Mucosa of stomach (tissue), 1 donor: Measurements from ENCODE around the gene NUMA1.
A peak's percentile ranks its signal among the peaks of the same experiment; 100 is the strongest.

Experiments
- H3K27me3 ChIP-seq: one replicate; pipeline ENCODE4 v1.7.0; 2013; ENCODE audit warnings: mild to moderate bottlenecking, low read length; ENCODE audit not compliant: control insufficient read depth, insufficient read depth
- H3K36me3 ChIP-seq: one replicate; pipeline ENCODE4 v1.7.0; 2013; ENCODE audit warnings: low read length; ENCODE audit not compliant: control insufficient read depth, insufficient read depth
- H3K4me1 ChIP-seq: one replicate; pipeline ENCODE4 v1.7.0; 2013; ENCODE audit warnings: mild to moderate bottlenecking, low read length; ENCODE audit not compliant: control insufficient read depth, insufficient read depth
- H3K4me3 ChIP-seq: one replicate; pipeline ENCODE4 v1.7.0; 2013; ENCODE audit warnings: low read length
- H3K9ac ChIP-seq: one replicate; pipeline ENCODE4 v1.7.0; 2013; ENCODE audit warnings: mild to moderate bottlenecking, low read length, moderate library complexity
- H3K9me3 ChIP-seq: one replicate; pipeline ENCODE4 v1.7.0; 2013; ENCODE audit warnings: mild to moderate bottlenecking, low read length, moderate library complexity; ENCODE audit not compliant: control insufficient read depth
- donor health status: Pancreatic carcinoma.

The NUMA1 gene

GRCh38 chr11:71999362-71999761, 81.0 kb downstream of the NUMA1 start:
- Histone ChIP-seq H3K9ac (peak overlapping the region; percentile 10), H3K36me3 (peaks cover 10% of the 10 kb centered on the region), H3K27me3 (no peaks in the 10 kb centered on the region), H3K9me3 (no peaks in the 10 kb centered on the region), H3K4me1 (peaks cover 21% of the 10 kb centered on the region), H3K4me3 (no peak overlapping the region)

- Histone ChIP-seq H3K9me3 (no peaks in the 10 kb centered on the region), H3K4me3 (no peak within 1 kb of the TSS), H3K9ac (peak within 1 kb of the TSS; percentile 10), H3K27me3 (no peaks in the 10 kb centered on the region), H3K36me3 (peaks cover 5% of the 10 kb centered on the region), H3K4me1 (peaks cover 21% of the 10 kb centered on the region)
Measured at GRCh38 chr11:71998649-71999310, 81.6 kb downstream of the NUMA1 start, which contains the start of gene IL18BP. TSS of gene IL18BP (plus strand) at chr11:71998909. CDS start at chr11:71999985, 1,076 bp downstream.

DNA sequence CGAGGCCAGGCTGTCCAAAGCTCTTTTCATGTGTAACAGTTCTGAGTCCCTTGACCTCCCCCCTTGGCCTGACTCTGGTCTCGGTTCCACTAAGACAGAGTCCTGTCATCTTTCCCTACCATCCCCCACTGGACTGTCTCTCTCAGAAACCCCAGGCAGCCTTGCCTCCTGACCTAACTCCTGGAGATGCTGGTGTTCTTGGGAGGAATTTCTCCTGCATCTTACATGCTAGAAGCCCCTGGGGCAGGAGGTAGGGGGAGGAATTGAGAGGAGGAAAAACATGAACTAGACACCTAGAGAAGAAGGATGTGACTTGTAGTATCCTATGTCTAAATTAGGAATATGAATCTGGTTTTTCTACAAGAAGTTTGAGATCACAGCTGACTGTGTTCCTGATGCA, 82.3 kb downstream of the NUMA1 start:
- no peaks in the 10 kb centered on the region for H3K9me3 ChIP-seq
- H3K4me1 ChIP-seq, result peaks cover 21% of the 10 kb centered on the region
- no peaks in the 10 kb centered on the region for H3K27me3 ChIP-seq
- no peak overlapping the region for H3K4me3 ChIP-seq
- no peaks in the 10 kb centered on the region for H3K36me3 ChIP-seq
- H3K9ac ChIP-seq, result no peak overlapping the region

DNA sequence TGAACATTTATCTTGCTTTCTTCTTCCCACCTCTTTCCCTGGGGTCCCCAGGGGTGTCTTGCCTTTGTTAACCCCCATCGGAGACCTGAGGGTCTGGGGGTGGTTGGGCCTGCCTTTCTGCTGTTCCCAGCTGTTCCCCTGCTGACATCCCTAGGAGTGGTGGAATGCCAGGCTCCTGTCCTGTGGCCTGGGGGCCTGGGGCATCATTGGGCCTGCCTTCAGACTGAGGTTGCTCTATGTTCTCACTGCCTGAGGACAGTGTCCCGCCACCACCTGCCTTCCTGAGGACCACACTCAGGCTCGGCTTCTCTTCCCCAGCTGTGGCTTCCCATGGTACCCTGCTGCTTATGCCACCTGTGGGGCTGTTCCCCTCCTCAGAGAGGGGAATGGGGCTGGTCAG, 82.7 kb downstream of the NUMA1 start:
- no peaks in the 10 kb centered on the region for H3K36me3 ChIP-seq
- no peaks in the 10 kb centered on the region for H3K9me3 ChIP-seq
- no peak overlapping the region for H3K9ac ChIP-seq
- no peak overlapping the region for H3K4me3 ChIP-seq
- H3K27me3 ChIP-seq, result no peaks in the 10 kb centered on the region
- H3K4me1 ChIP-seq, result peaks cover 21% of the 10 kb centered on the region

GRCh38 chr11:71996946-71997345, 83.4 kb downstream of the NUMA1 start:
- no peaks in the 10 kb centered on the region for H3K9me3 ChIP-seq
- no peak overlapping the region for H3K9ac ChIP-seq
- no peak overlapping the region for H3K4me3 ChIP-seq
- no peaks in the 10 kb centered on the region for H3K36me3 ChIP-seq
- peaks cover 21% of the 10 kb centered on the region for H3K4me1 ChIP-seq
- H3K27me3 ChIP-seq, result no peaks in the 10 kb centered on the region

- peaks cover 21% of the 10 kb centered on the region for H3K4me1 ChIP-seq
- H3K36me3 ChIP-seq, result no peaks in the 10 kb centered on the region
- no peaks in the 10 kb centered on the region for H3K9me3 ChIP-seq
- no peak overlapping the region for H3K4me3 ChIP-seq
- H3K27me3 ChIP-seq, result no peaks in the 10 kb centered on the region
- H3K9ac ChIP-seq, result no peak overlapping the region
Measured at GRCh38 chr11:71996517-71996916, 83.8 kb downstream of the NUMA1 start.

DNA sequence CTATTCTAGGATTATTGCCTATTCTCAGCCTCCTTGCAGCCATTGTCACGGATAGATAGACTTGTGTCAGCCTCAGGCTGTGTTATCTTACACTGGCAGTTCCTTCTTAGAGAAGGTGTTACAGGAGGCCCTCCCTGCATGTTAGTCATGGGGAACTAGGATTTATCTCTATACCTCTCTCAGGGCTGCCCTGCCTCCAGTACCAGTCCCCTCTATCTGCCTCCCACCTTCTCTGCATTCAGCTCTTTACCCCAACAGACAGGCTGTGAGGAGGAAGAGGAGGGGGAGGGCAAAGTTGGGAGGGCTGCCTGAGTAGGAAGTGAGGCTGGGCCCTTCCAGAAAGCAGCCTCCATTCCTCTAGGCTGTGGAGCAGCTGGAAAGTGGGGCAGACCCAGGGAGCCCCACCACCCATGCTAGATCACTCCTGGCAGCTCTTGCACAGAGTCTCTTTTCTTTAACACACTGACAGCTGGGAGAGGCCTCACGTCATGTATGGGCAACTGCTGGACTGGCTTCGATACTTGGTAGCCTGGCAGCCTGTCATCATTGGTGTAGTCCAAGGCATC, 84.5 kb downstream of the NUMA1 start:
- Histone ChIP-seq H3K4me1 (peaks cover 21% of the 10 kb centered on the region), H3K9ac (peak overlapping the region; percentile 9), H3K36me3 (no peaks in the 10 kb centered on the region), H3K9me3 (no peaks in the 10 kb centered on the region), H3K4me3 (no peak overlapping the region), H3K27me3 (no peaks in the 10 kb centered on the region)

- no peak overlapping the region for H3K4me3 ChIP-seq
- H3K9ac ChIP-seq, result no peak overlapping the region
- H3K4me1 ChIP-seq, result peaks cover 16% of the 10 kb centered on the region
- no peaks in the 10 kb centered on the region for H3K9me3 ChIP-seq
- no peaks in the 10 kb centered on the region for H3K36me3 ChIP-seq
- H3K27me3 ChIP-seq, result no peaks in the 10 kb centered on the region
Measured at GRCh38 chr11:71994786-71995185, 85.6 kb downstream of the NUMA1 start.

GRCh38 chr11:71992136-71992730, 88.1 kb downstream of the NUMA1 start:
- no peak overlapping the region for H3K9ac ChIP-seq
- no peaks in the 10 kb centered on the region for H3K36me3 ChIP-seq
- H3K27me3 ChIP-seq, result no peaks in the 10 kb centered on the region
- H3K9me3 ChIP-seq, result no peaks in the 10 kb centered on the region
- H3K4me3 ChIP-seq, result no peak overlapping the region
- H3K4me1 ChIP-seq, result no peaks in the 10 kb centered on the region

- H3K36me3 ChIP-seq, result no peaks in the 10 kb centered on the region
- no peak overlapping the region for H3K4me3 ChIP-seq
- H3K27me3 ChIP-seq, result no peaks in the 10 kb centered on the region
- H3K9me3 ChIP-seq, result no peaks in the 10 kb centered on the region
- no peaks in the 10 kb centered on the region for H3K4me1 ChIP-seq
- no peak overlapping the region for H3K9ac ChIP-seq
Measured at GRCh38 chr11:71991494-71991893, 88.8 kb downstream of the NUMA1 start.

DNA sequence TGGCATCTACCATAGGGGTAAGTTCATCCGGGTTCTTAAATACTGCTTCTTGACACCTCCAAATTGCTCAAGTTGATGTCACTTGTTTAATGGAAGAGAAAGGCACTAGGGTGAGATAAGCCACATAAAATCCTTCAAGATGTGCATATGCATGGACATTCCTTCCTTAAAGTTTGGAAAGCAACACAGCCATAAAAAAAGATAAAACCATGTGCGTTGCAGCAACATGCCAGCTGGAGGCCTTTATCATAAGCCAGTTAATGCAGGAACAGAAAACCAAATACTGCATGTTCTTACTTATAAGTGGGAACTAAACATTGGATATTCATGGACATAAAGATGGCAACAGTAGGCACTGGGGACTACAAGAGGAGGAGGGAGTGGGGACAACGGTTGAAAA, 89.6 kb downstream of the NUMA1 start:
- Histone ChIP-seq H3K9me3 (no peaks in the 10 kb centered on the region), H3K27me3 (no peaks in the 10 kb centered on the region), H3K9ac (no peak overlapping the region), H3K36me3 (no peaks in the 10 kb centered on the region), H3K4me3 (no peak overlapping the region), H3K4me1 (no peaks in the 10 kb centered on the region)

DNA sequence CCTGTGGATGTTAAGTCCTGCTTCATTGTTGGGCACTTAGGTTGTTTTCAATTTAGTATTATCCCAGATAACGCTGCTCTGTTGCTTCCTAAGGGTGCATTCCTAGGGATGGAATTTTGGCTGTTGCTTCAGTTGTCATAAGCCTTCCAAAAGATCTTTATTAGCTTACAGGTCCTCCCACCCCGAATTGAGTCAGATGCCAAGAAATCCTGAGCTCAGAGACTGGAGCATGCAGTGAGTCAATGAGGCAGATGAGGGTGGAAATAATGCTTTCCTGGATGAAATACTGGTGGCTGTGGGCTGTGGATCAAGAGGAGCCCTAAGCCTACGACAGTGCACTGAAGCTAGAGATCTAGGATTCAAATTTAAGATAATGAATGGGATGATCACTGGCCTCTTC, 92.3 kb downstream of the NUMA1 start:
- no peak overlapping the region for H3K9ac ChIP-seq
- no peaks in the 10 kb centered on the region for H3K9me3 ChIP-seq
- H3K27me3 ChIP-seq, result no peaks in the 10 kb centered on the region
- H3K4me3 ChIP-seq, result no peak overlapping the region
- no peaks in the 10 kb centered on the region for H3K4me1 ChIP-seq
- no peaks in the 10 kb centered on the region for H3K36me3 ChIP-seq
